HG03045 (cell line): Measurements from ENCODE around the gene VEPH1.

ENCODE experiments used
- ATAC-seq: cut with Tn5 transposase; IDR thresholded peaks from one replicate; pipeline ENCODE4 v1.9.1; 2021; ENCODE audit warnings: mild to moderate bottlenecking, moderate library complexity; ENCODE audit not compliant: unreplicated experiment

Gene VEPH1

GRCh38 chr3:157438194-157438730 is 65.0 kb downstream of the VEPH1 start:
- ATAC-seq = no peak

DNA sequence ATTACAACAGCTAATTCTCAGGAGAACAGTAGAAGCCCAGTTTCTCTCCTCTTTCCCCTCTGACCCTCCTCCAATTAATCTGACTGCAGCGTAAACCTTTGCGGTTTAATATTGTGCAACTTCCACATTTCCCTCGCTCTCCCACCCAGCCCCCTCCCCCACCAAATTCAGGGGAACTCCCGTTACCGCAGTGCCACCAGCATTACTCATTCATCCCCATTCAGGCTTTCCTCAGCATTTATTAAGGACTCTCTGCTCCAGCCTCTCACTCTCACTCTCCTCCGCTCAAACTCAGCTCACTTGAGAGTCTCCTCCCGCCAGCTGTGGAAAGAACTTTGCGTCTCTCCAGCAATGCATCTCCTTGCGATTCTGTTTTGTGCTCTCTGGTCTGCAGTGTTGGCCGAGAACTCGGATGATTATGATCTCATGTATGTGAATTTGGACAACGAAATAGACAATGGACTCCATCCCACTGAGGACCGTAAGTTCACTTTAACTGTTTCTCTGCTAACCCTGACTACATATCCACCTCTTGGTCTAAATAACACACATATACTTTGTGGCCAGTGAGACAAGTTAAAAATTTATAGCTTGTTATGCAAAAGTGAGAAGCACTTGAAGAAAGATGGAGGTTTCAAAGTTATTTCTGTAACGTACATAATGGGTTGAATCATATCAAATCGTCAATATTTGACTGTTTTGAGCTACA is 66.5 kb downstream of the VEPH1 start, which contains the start of gene PTX3:
TSS of gene PTX3 (plus strand) at position 268 of the 709 bp plus-strand sequence. CDS start at position 352, 84 bp downstream.
- no peak for ATAC-seq

- ATAC-seq = no peak
These were observed 73.5 kb downstream of the VEPH1 start for GRCh38 chr3:157429708-157430107.

GRCh38 chr3:157428853-157429252 is 74.4 kb downstream of the VEPH1 start:
- no peak for ATAC-seq

- ATAC-seq = no peak
These were observed 75.3 kb downstream of the VEPH1 start for GRCh38 chr3:157427901-157428300.

GRCh38 chr3:157423337-157423736 is 79.9 kb downstream of the VEPH1 start:
- no peak for ATAC-seq

DNA sequence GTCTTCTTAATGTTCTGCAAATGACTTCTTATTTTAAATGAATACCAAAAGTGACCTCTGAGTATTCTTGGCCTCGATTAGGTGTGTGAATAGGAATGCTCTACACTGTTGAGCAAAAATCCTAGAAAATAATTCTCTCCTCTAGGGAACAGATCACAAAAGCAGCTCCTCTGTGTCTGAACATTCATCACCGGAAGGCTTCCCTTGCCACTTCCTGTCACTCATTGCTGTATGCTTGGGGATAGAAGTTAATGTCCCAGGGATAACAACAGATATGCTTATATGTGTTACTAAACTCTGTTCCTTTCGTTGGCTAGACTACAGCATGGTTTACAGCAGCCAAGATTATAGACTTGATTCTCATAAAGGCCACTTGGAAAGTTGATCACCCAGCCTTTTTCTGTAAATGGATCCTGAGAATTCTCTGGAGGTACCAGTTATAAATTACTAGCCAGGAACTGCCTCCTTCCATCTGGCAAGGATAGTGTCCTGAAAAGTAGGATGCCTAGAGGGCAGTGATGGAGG is 82.5 kb downstream of the VEPH1 start:
- no peak for ATAC-seq

- ATAC-seq = no peak
These were observed 85.1 kb downstream of the VEPH1 start for GRCh38 chr3:157418104-157418503.

- no peak for ATAC-seq
These were observed 86.0 kb downstream of the VEPH1 start for GRCh38 chr3:157417247-157417646.

- ATAC-seq = no peak
These were observed 86.7 kb downstream of the VEPH1 start for GRCh38 chr3:157416347-157417087.

DNA sequence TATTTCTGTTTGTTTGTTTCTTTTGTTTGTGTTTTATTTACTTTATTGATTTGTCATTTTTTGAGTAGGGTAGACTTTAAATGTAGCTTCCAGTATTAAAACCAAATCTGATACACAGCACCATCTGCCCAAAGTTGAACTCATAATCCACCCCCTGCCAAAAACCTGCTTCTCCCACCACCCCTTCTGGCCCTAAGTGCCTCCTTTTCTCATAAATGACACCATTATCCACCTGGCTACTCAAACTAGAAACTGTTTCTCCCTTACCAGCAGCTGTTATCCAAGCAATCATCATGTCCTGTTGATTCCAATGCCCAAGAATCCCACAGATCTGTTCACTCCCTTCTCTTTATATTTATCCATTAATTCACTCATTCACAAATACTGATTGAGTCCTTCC is 88.4 kb downstream of the VEPH1 start:
- ATAC-seq = no peak

- ATAC-seq = no peak
These were observed 90.8 kb downstream of the VEPH1 start for GRCh38 chr3:157412323-157412855.

DNA sequence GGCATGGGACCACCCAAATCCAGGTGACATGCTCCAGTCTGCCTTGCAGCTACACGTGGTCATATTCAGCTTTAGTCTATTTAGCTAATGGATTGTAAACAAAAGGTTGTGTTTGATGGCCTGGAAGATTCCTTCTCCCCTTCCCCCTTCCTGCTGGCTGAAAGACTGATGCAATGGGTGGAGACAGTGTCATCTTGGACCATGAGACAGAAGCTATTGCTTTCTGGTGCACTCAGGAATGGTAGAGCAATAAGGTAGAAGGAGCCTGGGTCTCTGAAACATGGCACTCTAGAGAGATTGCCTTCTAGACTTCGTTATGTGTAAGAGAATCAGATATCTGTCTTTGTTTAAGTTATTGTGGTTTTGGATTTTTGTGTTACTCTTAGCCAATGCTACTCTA is 92.3 kb downstream of the VEPH1 start:
- no peak for ATAC-seq

DNA sequence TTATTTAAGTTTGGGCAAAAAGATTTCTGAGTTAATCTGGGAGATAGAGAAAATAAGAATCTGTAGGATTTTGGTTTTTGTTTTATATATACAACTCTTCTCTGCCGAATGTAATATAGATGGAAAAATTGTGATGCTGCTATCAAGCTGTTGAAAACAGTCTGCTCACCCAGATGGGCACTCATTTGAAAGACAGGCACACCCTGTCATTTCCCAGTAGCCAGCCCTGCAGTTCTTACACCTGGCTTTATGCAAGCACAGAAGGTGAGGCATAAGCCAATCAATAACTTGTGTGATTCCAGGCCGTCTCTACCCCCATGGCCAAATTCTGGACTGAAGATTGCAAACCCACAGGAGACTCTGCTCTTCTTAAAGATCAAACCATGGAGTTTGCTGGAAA is 93.7 kb downstream of the VEPH1 start:
- no peak for ATAC-seq

GRCh38 chr3:157408499-157409149 is 94.6 kb downstream of the VEPH1 start:
- ATAC-seq = no peak

DNA sequence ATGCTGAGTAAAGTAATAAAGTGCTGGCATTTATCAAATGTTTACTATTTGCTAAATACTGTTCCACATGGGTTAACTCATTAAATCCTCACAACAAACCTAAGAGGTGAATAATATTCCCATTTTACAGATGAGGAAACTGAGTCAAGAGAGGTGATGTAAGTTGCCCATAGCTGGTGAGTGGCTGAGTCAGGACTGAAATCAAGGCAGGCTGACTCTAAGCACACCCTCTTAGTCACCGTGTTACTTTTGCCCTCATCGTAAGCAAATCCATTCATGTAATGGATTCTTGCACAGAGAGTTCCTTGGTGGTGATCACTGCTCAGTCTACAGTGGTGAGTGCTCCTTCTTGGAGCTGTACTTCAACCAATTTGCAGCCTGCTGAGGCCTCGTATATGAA is 95.4 kb downstream of the VEPH1 start:
- no peak for ATAC-seq

- ATAC-seq = no peak
These were observed 96.8 kb downstream of the VEPH1 start for GRCh38 chr3:157406394-157406793.

DNA sequence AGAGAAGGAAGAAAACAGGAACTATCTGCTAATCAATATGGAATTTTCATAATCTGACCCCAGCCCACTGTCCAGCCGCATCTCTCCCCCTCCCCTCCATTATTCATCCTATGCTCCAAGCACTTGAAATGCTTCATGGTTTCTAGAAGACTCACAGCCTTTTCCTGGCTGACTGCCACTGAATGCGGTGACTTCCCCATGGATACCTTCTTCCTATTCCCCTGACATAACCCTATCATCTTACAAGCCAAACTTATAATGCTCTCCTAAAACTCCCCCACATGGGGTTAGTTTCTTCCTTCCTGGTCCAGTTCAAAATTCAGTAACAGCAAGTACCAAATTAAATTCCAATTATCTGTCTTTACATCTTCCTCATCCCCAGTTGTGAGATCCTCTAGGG is 97.8 kb downstream of the VEPH1 start:
- ATAC-seq = no peak

DNA sequence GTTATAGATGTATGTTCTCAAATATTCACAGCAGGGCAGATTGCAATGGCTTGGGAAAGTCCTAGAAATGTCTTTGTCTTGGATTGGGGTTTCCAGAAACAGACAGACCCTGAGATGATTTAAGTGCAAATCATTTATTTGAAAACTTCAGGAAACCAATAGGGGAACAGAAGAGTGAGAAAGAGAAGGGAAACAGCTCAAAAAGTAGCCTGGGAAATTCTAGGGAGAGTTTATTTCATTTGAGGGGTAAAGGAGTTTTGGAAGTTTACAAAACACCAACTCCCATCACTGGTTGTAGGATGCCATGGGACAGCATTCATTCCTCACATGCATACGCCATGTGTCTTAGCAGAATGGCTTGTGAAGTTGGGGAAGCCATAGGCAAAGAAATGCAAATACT is 98.8 kb downstream of the VEPH1 start:
- no peak for ATAC-seq

- no peak for ATAC-seq
These were observed 104.6 kb downstream of the VEPH1 start for GRCh38 chr3:157398598-157398997.

DNA sequence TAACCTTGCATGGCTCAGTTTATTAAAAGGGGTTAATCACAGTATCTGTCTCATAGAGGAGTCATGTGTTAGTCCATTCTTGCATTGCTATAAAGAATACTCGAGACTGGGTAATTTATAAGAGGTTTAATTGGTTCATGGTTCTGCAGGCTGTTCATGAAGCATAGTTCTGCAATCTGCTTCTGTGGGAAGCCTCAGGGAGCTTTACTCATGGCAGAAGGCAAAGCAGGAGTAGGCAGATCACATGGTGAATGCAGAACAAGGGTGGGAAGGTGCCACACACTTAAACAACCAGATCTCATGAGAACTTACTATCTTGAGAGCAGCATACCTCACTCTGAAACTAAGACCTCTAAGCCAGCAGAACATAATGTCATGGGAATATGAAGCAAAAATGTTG is 108.8 kb downstream of the VEPH1 start:
- ATAC-seq = no peak
